HG02623 (cell line): Measurements from ENCODE around the gene DMWD.
"Not testable (repeated sequence)": the region's sequence is repeated elsewhere in the genome, so short reads cannot be mapped to it uniquely, and the experiment has no call there.

ENCODE experiments used
- ATAC-seq: cut with Tn5 transposase; IDR thresholded peaks from one replicate; pipeline ENCODE4 v1.9.1; 2021; ENCODE audit warnings: moderate library complexity; ENCODE audit not compliant: unreplicated experiment

The DMWD gene

DNA sequence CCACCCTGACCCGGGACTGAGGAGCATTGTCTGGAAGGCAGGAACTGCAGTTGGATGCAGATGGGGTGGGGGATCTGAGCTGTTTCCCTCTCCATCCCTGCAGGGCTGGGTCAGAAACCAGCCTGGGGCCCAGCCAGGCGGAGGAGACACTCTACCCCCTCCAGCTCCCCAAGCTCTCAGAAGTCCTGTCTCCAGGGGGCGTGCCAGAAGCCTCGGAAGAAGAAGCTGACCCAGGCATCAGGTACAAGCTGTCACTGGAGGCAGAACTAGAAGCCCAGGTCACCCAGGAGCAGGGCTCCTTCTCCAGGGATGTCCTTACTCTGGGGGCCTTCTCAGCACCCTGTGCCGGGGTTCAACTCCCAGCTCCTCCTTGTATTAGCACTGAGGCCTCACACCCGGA is 39.1 kb downstream of the DMWD start:
- ATAC-seq, result no peak

DNA sequence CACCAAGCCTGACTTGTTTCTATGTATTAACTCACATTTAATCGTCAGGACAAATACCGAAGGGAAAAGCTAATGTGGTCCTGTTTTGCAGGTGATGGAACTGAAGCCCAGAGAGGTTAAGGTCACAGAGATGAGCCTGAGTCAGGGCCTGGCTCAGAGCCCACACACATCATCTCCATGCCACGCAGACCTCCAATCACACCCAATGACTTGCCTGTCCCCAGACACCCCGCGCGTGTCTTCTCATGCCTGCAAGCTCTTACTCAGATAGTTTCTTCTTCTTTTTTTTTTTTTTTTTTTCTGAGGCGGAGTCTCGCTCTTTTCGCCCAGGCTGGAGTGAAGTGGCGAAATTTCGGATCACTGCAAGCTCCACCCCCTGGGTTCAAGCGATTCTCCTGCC is 40.0 kb downstream of the DMWD start:
- ATAC-seq, result no peak

DNA sequence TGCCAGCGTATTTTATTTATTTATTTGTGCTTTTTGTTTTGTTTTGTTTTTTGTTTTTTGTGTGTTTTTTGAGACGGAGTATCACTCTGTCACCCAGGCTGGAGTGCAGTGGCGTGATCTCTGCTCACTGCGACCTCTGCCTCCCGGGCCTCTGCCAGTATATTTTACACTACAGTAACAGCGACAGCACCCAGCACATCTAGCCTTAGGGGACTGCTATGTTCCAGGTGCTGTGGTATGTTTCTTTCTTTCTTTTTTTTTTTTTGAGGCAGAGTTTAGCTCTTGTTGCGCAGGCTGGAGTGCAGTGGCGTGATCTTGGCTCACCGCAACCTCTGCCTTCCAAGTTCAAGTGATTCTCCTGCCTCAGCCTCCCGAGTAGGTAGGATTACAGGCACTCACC is 41.2 kb downstream of the DMWD start:
- ATAC-seq, result not testable (repeated sequence)

DNA sequence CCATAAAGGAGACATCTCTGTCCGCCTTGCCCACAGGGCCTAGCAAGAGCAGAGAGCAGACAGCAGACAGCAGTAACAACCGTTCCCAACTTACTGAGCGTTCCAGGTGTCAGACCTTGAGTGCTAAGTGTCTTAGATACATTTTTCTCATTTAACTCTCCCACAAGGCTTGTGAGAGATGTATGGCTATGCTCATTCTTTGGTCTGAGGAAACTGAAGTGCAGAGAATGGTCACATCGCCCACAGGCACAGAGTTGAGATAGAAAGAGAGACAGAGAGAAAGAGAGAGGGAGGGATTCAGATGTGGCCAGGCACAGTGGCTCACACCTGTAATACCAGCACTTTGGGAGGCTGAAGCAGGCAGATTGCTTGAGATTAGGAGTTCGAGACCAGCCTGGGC is 45.1 kb downstream of the DMWD start:
- ATAC-seq, result no peak

DNA sequence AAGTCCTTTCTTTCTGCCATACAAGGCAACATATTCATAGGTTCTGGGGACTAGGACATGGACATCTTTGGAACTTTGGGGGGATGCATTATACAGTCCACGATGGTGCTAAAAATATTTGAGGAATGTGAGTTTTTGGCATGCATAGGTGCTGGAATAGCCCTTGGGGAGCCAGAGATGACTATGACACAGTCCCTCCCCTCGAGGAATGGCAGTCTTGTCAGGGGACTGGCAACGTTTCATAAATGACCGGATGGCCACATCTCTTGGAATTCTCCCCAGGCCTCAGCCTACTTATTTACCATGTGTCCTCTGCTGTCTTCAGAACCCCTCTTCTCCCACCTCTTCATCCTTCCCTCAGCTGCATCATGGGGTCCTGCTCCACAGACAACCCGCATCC is 45.8 kb downstream of the DMWD start:
- no peak for ATAC-seq

DNA sequence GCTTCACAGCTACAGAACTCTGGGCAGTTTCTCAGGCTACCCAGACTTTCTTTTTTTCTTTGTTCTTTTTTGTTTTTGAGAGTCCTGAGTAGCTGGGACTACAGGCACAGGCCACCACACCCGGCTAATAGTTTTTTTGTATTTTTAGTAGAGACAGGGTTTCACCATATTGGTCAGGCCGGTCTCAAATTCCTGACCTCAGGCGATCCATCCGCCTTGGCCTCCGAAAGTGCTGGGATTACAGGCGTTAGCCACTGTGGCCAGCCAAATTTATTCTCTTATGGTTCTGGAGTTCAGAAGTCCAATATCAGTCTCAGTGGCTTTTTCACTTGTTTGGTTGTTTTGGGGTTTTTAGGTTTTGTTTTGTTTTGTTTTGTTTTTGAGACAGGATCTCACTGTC is 47.0 kb downstream of the DMWD start:
- ATAC-seq, result no peak

DNA sequence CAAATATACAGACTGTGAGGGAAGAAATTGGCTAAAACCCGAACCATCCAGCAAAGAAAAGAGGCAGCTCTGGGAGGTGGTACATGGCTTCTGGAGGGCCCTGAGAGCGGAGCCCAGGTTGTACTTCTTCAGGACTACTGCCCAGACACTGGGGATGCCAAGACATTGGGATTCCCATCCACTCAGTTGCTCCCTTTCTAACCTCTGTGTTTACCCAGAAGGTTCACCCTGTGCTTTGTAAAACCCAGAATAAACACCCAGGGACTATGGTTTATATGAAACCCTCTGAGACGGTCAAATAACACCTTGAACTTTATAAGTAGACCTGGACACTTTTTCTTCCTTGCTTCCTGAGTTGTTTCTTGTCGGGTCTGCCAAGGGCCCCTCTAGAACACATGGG is 49.7 kb downstream of the DMWD start:
- no peak for ATAC-seq

DNA sequence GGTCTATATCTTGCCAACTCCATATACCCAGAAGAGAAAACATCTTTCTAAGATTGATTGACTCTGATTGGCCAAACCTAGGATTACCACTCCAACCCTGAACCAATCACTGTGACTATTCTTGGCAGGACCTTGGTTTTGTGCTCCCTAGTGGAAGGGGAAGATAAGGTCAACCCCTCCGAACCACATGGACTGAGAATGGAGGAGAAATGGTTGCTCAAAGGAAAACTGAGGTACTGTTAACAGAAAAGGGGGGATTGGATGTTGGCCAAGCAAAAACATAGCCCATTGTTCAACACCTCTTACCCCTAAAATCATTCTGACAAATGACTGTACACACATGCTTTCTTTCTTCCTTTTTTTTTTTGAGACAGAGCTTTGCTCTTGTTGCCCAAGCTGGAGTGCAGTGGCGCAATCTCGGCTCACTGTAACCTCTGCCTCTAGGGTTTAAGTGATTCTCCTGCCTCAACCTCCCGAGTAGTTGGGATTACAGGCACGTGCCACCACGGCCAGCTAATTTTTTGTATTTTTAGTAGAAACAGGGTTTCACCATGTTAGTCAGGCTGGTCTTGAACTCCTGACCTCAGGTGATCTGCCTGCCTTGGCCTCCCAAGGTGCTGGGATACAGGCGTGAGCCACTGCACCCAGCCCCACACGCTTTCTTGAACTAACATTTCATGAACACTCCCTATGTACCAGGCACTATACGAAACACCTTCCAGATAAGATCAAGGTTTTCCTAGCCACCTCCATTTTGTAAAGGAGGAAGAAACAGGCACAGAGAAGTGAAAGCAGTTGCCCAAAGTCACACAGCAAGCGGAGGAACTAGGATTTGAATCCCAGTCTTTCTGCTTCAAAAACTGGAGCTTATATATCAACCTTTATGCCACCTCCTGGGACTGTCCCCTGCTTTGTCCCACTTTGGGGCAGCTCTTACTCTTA is 52.9 kb downstream of the DMWD start:
- no peak for ATAC-seq

DNA sequence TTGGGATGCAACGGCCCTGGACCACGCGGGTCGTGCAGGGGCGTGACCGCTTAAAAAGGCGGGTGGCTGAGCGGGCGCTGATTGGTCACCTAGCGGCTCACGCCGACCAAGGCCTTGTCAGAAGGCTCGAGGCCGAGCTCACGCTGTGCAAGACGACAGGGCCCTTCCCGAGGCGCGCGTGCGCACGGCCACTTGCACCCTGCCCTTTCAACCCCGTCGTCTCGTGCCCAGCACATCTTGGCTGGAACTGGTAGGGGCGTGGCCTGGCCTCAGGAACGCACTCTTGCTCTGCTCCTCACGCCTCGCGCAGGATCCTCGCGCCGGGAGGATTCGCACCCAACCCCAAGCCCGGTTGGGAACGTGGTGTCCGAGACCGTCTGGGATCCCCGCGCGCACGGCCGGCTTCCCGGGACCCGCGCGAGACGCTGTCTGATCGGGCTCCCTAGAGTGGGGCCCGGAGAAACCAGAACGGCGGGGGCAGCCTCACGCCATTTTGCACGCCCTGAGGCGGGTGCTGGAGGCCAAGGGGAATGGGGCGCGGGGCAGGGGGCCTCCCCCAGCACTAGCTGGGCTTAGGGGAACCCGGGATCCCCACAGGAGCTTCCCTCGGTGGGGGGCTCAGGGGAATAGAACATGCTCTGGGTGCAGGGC is 59.4 kb downstream of the DMWD start, which contains the start of gene MEIOSIN:
Gene MEIOSIN, plus strand, starts transcription at position 280 of the 651 bp plus-strand sequence. CDS start 1,938 bp downstream, outside the sequence.
- ATAC-seq, result no peak
